K562 (cell line): ENCODE measurements around the gene LBHD2. TPM values are rescaled to one million over a fixed set of nuclear protein-coding genes. Genes with fewer than 3 reads are reported as not detected.

Experiments used
- CREM ChIP-seq: IDR thresholded peaks from 2 replicates; pipeline ENCODE4 v1.6.1; 2014; ENCODE audit warnings: antibody characterized with exemption, low read depth
- CTBP1 ChIP-seq: fragments of 450-650 bp; IDR thresholded peaks from 2 replicates; pipeline ENCODE4 v1.6.1; 2016; ENCODE audit warnings: borderline replicate concordance
- HDAC1 ChIP-seq, 2 experiments: fragments of 450-650 bp; IDR thresholded peaks; 2 replicates each; pipeline ENCODE4 v1.6.1; 2016 to 2017; ENCODE audit warnings: inconsistent platforms in 1 of 2, mild to moderate bottlenecking in 1 of 2, moderate library complexity in 1 of 2
- ILK ChIP-seq: fragments of 450-650 bp; IDR thresholded peaks from 2 replicates; pipeline ENCODE4 v1.6.1; 2016; ENCODE audit warnings: missing genetic modification characterization, low read depth, mild to moderate bottlenecking, missing compliant biosample characterization, moderate library complexity, borderline replicate concordance
- JUN ChIP-seq, 2 experiments: sonication (generic) in 1 of 2; formaldehyde crosslinking in 1 of 2; IDR thresholded peaks; 2 replicates each; pipeline versions ENCODE4 v1.6.1 to v1.8.0; 2012 to 2022; ENCODE audit warnings: borderline replicate concordance in 2 of 2, mild to moderate bottlenecking in 2 of 2, improper control_type of control experiment in 1 of 2, low read depth in 1 of 2, low read length in 1 of 2, missing genetic modification reagents in 1 of 2
- KAT7 ChIP-seq: sonication (generic); formaldehyde crosslinking; IDR thresholded peaks from 2 replicates; pipeline ENCODE4 v1.8.0; 2022; ENCODE audit warnings: missing genetic modification reagents, mild to moderate bottlenecking, borderline replicate concordance
- MLLT1 ChIP-seq, 2 experiments: fragments of 450-650 bp; IDR thresholded peaks; 2 replicates each; pipeline ENCODE4 v1.6.1; 2016
- MYC ChIP-seq, 2 experiments: fragments of 250-450 bp in 1 of 2; sonication (Bioruptor Pico) in 1 of 2; IDR thresholded peaks; 2 replicates each; pipeline versions ENCODE4 v1.5.1 to v1.6.1; 2012 to 2021; ENCODE audit warnings: low read depth in 2 of 2, borderline replicate concordance in 1 of 2, improper control_type of control experiment in 1 of 2, low read length in 1 of 2, mild to moderate bottlenecking in 1 of 2, moderate library complexity in 1 of 2
- NEUROD1 ChIP-seq: fragments of 150-350 bp; IDR thresholded peaks from 2 replicates; pipeline ENCODE4 v1.6.1; 2014; ENCODE audit warnings: borderline replicate concordance, low read length, low read depth; ENCODE audit not compliant: partially characterized antibody
- NR2F6 ChIP-seq: fragments of 450-650 bp; formaldehyde crosslinking; IDR thresholded peaks from 2 replicates; pipeline ENCODE4 v1.4.0; 2020; ENCODE audit warnings: mild to moderate bottlenecking
- POLR2A ChIP-seq: fragments of 450-650 bp; conservative IDR thresholded peaks from 2 replicates; pipeline ENCODE4 v1.6.1; 2016
- PRPF4 ChIP-seq: fragments of 200-400 bp; formaldehyde crosslinking; IDR thresholded peaks from one replicate; pipeline ENCODE4 v1.6.1; 2017; ENCODE audit warnings: low read length, low read depth, mild to moderate bottlenecking; ENCODE audit not compliant: insufficient read depth, poor library complexity, severe bottlenecking
- RBBP5 ChIP-seq: fragments of 200-600 bp; sonication (generic); IDR thresholded peaks from 2 replicates; pipeline ENCODE4 v1.6.1; 2012; ENCODE audit warnings: borderline replicate concordance, mild to moderate bottlenecking, low read length, control low read depth, inconsistent platforms; ENCODE audit not compliant: insufficient read depth, poor library complexity, severe bottlenecking
- SMARCA5 ChIP-seq: fragments of 450-650 bp; IDR thresholded peaks from 2 replicates; pipeline ENCODE4 v1.6.1; 2016
- STAG1 ChIP-seq: sonication (generic); formaldehyde crosslinking; IDR thresholded peaks from 2 replicates; pipeline ENCODE4 v1.5.0; 2020; ENCODE audit warnings: missing genetic modification reagents, borderline replicate concordance
- TCF3 ChIP-seq: sonication (generic); formaldehyde crosslinking; IDR thresholded peaks from 2 replicates; pipeline ENCODE4 v1.4.0; 2020; ENCODE audit warnings: mild to moderate bottlenecking, missing genetic modification reagents
- ZBTB17 ChIP-seq: fragments of 450-650 bp; formaldehyde crosslinking; IDR thresholded peaks from 2 replicates; pipeline ENCODE4 v1.4.0; 2020; ENCODE audit warnings: mild to moderate bottlenecking
- ZNF444 ChIP-seq: fragments of 250-450 bp; sonication (Bioruptor Pico); IDR thresholded peaks from 2 replicates; pipeline ENCODE4 v1.4.0; 2020; ENCODE audit warnings: mild to moderate bottlenecking, moderate library complexity
- ZNF764 ChIP-seq: fragments of 250-450 bp; sonication (Bioruptor Pico); IDR thresholded peaks from 2 replicates; pipeline ENCODE4 v1.4.0; 2020; ENCODE audit warnings: low read depth, mild to moderate bottlenecking, moderate library complexity
- polyA plus RNA-seq, 8 experiments: library from polyadenylated mRNA; depleted of rRNA in 4 of 8; stranded (reverse) in 5 of 8; unstranded in 3 of 8; fragments of >200 nt; fragmentation: Nextera tagmentation in 2 of 8; fragmentation: Illumina TruSeq in 1 of 8; extraction: Ambion mirVana in 2 of 8; extraction: Trizol in 1 of 8; gene quantifications; 2 replicates each; pipeline versions ENCODE4 v1.2.1 to v1.2.3, GENCODE V29; 2011 to 2014; ENCODE audit warnings: inconsistent platforms in 1 of 8, missing spikeins in 1 of 8
- total RNA-seq, 7 experiments: library from RNA; depleted of rRNA in 6 of 7; stranded (reverse); fragments of >200 nt in 6 of 7; fragmentation: Illumina TruSeq in 2 of 7; extraction: Trizol in 2 of 7; gene quantifications; 2 replicates each; pipeline versions ENCODE4 v1.2.1 to v1.2.3, GENCODE V29; 2011 to 2021; ENCODE audit warnings: low replicate concordance in 1 of 7
- TF ChIP-seq, protein P1 (sequence below), 3 experiments: fragments of 200-800 bp in 1 of 3; sonication (Bioruptor generic) in 1 of 3; sonication (generic) in 1 of 3; formaldehyde crosslinking in 1 of 3; IDR thresholded peaks; 2 replicates each; pipeline versions ENCODE4 v1.6.1 to v1.8.0; 2016 to 2022; ENCODE audit warnings: mild to moderate bottlenecking in 2 of 3, missing compliant biosample characterization in 2 of 3, missing genetic modification characterization in 2 of 3, missing genetic modification reagents in 1 of 3
- TF ChIP-seq, protein P2 (sequence below): fragments of 250-450 bp; sonication (Bioruptor Pico); IDR thresholded peaks from 2 replicates; pipeline ENCODE4 v1.4.0; 2020; ENCODE audit warnings: mild to moderate bottlenecking
- TF ChIP-seq, protein P3 (sequence below): sonication (generic); IDR thresholded peaks from 2 replicates; pipeline ENCODE4 v1.6.1; 2016

Gene LBHD2
- total and polyA plus RNA-seq, 9 of the 15 experiments (the other 6 are each of a cell fraction or from before 2014, with no cell fraction given): not detected

DNA sequence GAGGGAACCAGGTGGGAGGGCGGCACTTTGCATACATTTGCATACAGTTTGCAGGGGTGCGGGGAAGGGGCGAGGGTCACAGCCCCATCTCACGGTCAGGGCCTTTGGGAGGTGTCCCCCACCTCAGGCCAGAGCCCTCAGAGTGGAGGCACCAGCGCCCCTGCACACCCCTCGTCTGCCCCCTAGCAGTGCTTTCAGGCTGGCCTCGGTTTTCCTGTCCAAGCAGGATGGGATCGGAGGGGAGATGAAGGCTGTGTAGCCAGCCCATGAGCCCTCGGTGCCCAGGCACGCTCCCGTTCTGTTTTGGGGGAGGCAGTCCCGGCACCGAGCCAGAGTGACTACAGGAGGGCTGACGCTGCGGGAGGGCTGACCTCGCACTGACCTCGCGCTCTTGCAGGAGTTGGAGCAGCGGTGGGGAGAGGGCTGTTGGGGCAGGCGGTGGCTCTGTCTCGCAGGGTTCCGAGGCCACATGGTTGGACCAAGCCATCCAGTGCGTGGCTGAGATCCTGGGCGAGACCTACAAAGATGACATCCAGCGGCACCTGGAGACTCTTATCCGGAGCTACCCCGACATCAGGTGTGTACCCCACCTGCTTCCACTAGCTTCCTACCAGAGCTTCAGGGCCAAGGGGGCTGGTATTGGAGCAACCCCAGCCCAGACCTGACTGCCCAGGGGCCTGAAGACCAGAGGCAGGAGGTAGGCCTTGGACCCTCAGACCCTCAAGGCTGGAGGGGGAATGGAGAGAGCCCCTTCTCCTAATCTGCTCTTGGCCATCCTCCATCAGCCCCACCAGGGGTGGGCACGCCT lies 24.1 kb downstream of the LBHD2 start (continued):
- TF ChIP-seq KAT7 (CRISPR knock-in tag) (no peak), ILK (tag) (no peak), ZBTB17 (CRISPR knock-in tag) (no peak), TCF3 (no peak), CREM (peak; percentile 40), ZNF444 (CRISPR knock-in tag) (no peak), JUN (IDR thresholded peaks at IDR 0.05; ENCODE audit: borderline replicate concordance, low read depth, low read length) (no peak), JUN (CRISPR knock-in tag; IDR thresholded peaks at IDR 0.05; ENCODE audit: borderline replicate concordance) (no peak), ZNF764 (CRISPR knock-in tag) (no peak), PRPF4 (no peak), STAG1 (CRISPR knock-in tag) (no peak), HDAC1 (IDR thresholded peaks at IDR 0.05) (no peak), SMARCA5 (no peak), POLR2A (0 out of 2 replicates have a peak, but pooled peaks have one; percentile 25), RBBP5 (peak; percentile 25), MYC (IDR thresholded peaks at IDR 0.05; ENCODE audit: low read depth, low read length) (peak; percentile 41; the same call in 1 of the 2 replicates), MYC (CRISPR knock-in tag; IDR thresholded peaks at IDR 0.05; ENCODE audit: borderline replicate concordance, low read depth) (no peak), MLLT1 (IDR thresholded peaks at IDR 0.05) (no peak), NEUROD1 (no peak), CTBP1 (no peak), NR2F6 (CRISPR knock-in tag) (no peak)
- TF ChIP-seq, protein P1, sequence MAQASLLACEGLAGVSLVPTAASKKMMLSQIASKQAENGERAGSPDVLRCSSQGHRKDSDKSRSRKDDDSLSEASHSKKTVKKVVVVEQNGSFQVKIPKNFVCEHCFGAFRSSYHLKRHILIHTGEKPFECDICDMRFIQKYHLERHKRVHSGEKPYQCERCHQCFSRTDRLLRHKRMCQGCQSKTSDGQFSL (CRISPR knock-in tag; IDR thresholded peaks at IDR 0.05): no peak
- TF ChIP-seq, protein P1 (tag; IDR thresholded peaks at IDR 0.05): 0 out of 4 replicates have a peak, but pooled peaks have one; percentile 47 to 52
- TF ChIP-seq, protein P2, sequence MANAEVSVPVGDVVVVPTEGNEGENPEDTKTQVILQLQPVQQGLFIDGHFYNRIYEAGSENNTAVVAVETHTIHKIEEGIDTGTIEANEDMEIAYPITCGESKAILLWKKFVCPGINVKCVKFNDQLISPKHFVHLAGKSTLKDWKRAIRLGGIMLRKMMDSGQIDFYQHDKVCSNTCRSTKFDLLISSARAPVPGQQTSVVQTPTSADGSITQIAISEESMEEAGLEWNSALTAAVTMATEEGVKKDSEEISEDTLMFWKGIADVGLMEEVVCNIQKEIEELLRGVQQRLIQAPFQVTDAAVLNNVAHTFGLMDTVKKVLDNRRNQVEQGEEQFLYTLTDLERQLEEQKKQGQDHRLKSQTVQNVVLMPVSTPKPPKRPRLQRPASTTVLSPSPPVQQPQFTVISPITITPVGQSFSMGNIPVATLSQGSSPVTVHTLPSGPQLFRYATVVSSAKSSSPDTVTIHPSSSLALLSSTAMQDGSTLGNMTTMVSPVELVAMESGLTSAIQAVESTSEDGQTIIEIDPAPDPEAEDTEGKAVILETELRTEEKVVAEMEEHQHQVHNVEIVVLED (CRISPR knock-in tag): peak; percentile 33; the same call in 1 of the 2 replicates
- TF ChIP-seq, protein P3, sequence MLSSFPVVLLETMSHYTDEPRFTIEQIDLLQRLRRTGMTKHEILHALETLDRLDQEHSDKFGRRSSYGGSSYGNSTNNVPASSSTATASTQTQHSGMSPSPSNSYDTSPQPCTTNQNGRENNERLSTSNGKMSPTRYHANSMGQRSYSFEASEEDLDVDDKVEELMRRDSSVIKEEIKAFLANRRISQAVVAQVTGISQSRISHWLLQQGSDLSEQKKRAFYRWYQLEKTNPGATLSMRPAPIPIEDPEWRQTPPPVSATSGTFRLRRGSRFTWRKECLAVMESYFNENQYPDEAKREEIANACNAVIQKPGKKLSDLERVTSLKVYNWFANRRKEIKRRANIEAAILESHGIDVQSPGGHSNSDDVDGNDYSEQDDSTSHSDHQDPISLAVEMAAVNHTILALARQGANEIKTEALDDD: no peak
